K562 (cell line): ENCODE results near the gene BCL2A1. TPM values are rescaled to one million over a fixed set of nuclear protein-coding genes. Genes with fewer than 3 reads are reported as not detected.

ENCODE experiments used
- ATAC-seq: fragments of 200-7000 bp; cut with Tn5 transposase; 3 replicates; pipeline ENCODE4 v1.9.1; 2020; ENCODE audit warnings: moderate library complexity
- BruUV-seq: library from RNA; stranded (reverse); fragments of 400-500 nt; replicated peaks from 2 replicates; lab custom pipeline; 2021; lab: Mats Ljungman, UMichigan
- CTCF ChIA-PET: fragments of 300-600 bp; formaldehyde crosslinking; extraction: SDS; loops from one replicate; lab custom pipeline; 2021; ENCODE audit warnings: low intra/inter-chr PET ratio; lab: Yijun Ruan, JAX
- POLR2A ChIA-PET: fragments of 300-600, 350-650 bp; sonication (Branson Sonifier 250); formaldehyde crosslinking; extraction: SDS; loops from one replicate; lab custom pipeline; 2021; ENCODE audit warnings: antibody characterized with exemption, inconsistent platforms; lab: Yijun Ruan, JAX
- DNase-seq, 4 experiments: peaks; one replicate each; pipeline versions ENCODE4 v3.0.0 to v3.0.0-alpha.2; 2011 to 2018; ENCODE audit warnings: low spot score in 3 of 4, mixed read lengths in 3 of 4; ENCODE audit errors: extremely low read depth in 1 of 4
- FAIRE-seq: peaks from 2 replicates; lab custom pipeline; 2011; peaks lifted over from hg19 to GRCh38; lab: Jason Lieb, UNC
- H2AFZ ChIP-seq: 2 replicates; pipeline ENCODE4 v1.6.0; 2011; ENCODE audit warnings: low read depth, low read length, control low read depth, inconsistent platforms
- H3K27ac ChIP-seq: fragments of 200-600 bp; 3 replicates; pipeline ENCODE4 v1.8.0; 2011; ENCODE audit warnings: low read depth, mild to moderate bottlenecking, control low read depth, inconsistent platforms, low read length, moderate library complexity, mixed read lengths; ENCODE audit errors: extremely low read depth
- H3K27me3 ChIP-seq, 2 experiments: fragments of 300-600 bp in 1 of 2; 2 replicates in 1 of 2; 3 replicates in 1 of 2; pipeline versions ENCODE4 v1.6.0 to v1.8.0; 2011; ENCODE audit warnings: inconsistent platforms in 2 of 2, low read length in 2 of 2, mild to moderate bottlenecking in 1 of 2, mixed read lengths in 1 of 2, moderate library complexity in 1 of 2; ENCODE audit not compliant: control insufficient read depth in 2 of 2, insufficient read depth in 2 of 2
- H3K36me3 ChIP-seq: fragments of 300-600 bp; 3 replicates; pipeline ENCODE4 v1.8.0; 2011; ENCODE audit warnings: mild to moderate bottlenecking, low read length, inconsistent platforms; ENCODE audit not compliant: control insufficient read depth, insufficient read depth
- H3K4me1 ChIP-seq, 2 experiments: fragments of 200-600 bp in 1 of 2; replicated peaks in 1 of 2; 2 replicates in 1 of 2; 3 replicates in 1 of 2; pipeline versions ENCODE4 v1.5.1 to v1.8.0; 2011; ENCODE audit warnings: inconsistent platforms in 2 of 2, low read length in 2 of 2, mild to moderate bottlenecking in 1 of 2, mixed read lengths in 1 of 2, moderate library complexity in 1 of 2; ENCODE audit not compliant: control insufficient read depth in 2 of 2, insufficient read depth in 2 of 2
- H3K4me2 ChIP-seq: 2 replicates; pipeline ENCODE4 v1.6.1; 2011; ENCODE audit warnings: low read length, control low read depth, inconsistent platforms, mixed read lengths; ENCODE audit not compliant: insufficient read depth
- H3K4me3 ChIP-seq: fragments of 200-600 bp; sonication (generic), shearing (Covaris generic); 2 replicates; pipeline ENCODE4 v1.5.1; 2016; ENCODE audit warnings: control low read depth, inconsistent platforms
- H3K79me2 ChIP-seq: fragments of 200-600 bp; 3 replicates; pipeline ENCODE4 v1.8.0; 2011; ENCODE audit warnings: low read length, inconsistent platforms; ENCODE audit not compliant: control insufficient read depth, insufficient read depth
- H3K9ac ChIP-seq, 2 experiments: 2 replicates each; pipeline versions ENCODE4 v1.6.0 to v1.6.1; 2011; ENCODE audit warnings: low read depth in 2 of 2, low read length in 2 of 2, control low read depth in 1 of 2, inconsistent platforms in 1 of 2, mild to moderate bottlenecking in 1 of 2, mixed read lengths in 1 of 2; ENCODE audit not compliant: insufficient read depth in 1 of 2
- H3K9me1 ChIP-seq: one replicate; pipeline ENCODE4 v1.6.0; 2011; ENCODE audit warnings: inconsistent platforms, mild to moderate bottlenecking, low read length, moderate library complexity; ENCODE audit not compliant: control insufficient read depth, insufficient read depth
- H3K9me3 ChIP-seq: replicated peaks from 2 replicates; pipeline ENCODE4 v1.5.1; 2011; ENCODE audit warnings: low read depth, low read length, inconsistent platforms; ENCODE audit not compliant: control insufficient read depth, insufficient read depth
- H4K20me1 ChIP-seq: replicated peaks from 2 replicates; pipeline ENCODE4 v1.6.1; 2011; ENCODE audit warnings: low read length, inconsistent platforms, mixed read lengths; ENCODE audit not compliant: control insufficient read depth, insufficient read depth
- DNMT1 ChIP-seq: fragments of 450-650 bp; IDR thresholded peaks from 2 replicates; pipeline ENCODE4 v1.6.1; 2016; ENCODE audit warnings: antibody characterized with exemption, mild to moderate bottlenecking
- WGBS: fragments of 100-300 bp; shearing (Covaris generic); methylation state at CpG from one replicate; pipeline ENCODE4 v1.1.6; 2016; ENCODE audit warnings: low coverage, mixed read lengths; ENCODE audit not compliant: insufficient coverage; ENCODE audit errors: missing lambda C conversion rate; 5-methylcytosine and 5-hydroxymethylcytosine counted together
- in situ Hi-C: fragments of 300-500 bp; cut with MboI; formaldehyde crosslinking; loops from 4 replicates; pipeline ENCODE4 v1.15.0; 2018; ENCODE audit warnings: inconsistent platforms, mixed read lengths
- intact Hi-C: fragments of 100-400 bp; cut with micrococcal nuclease; formaldehyde crosslinking; loops from 2 replicates; pipeline ENCODE4 v1.14.2; 2022
- polyA plus RNA-seq, 8 experiments: library from polyadenylated mRNA; depleted of rRNA in 4 of 8; stranded (reverse) in 5 of 8; unstranded in 3 of 8; fragments of >200 nt; fragmentation: Nextera tagmentation in 2 of 8; fragmentation: Illumina TruSeq in 1 of 8; extraction: Ambion mirVana in 2 of 8; extraction: Trizol in 1 of 8; gene quantifications; 2 replicates each; pipeline versions ENCODE4 v1.2.1 to v1.2.3, GENCODE V29; 2011 to 2014; ENCODE audit warnings: inconsistent platforms in 1 of 8, missing spikeins in 1 of 8
- total RNA-seq, 7 experiments: library from RNA; depleted of rRNA in 6 of 7; stranded (reverse); fragments of >200 nt in 6 of 7; fragmentation: Illumina TruSeq in 2 of 7; extraction: Trizol in 2 of 7; gene quantifications; 2 replicates each; pipeline versions ENCODE4 v1.2.1 to v1.2.3, GENCODE V29; 2011 to 2021; ENCODE audit warnings: low replicate concordance in 1 of 7
- TF ChIP-seq, protein P1 (sequence below), 3 experiments: fragments of 200-800 bp in 1 of 3; fragments of 250-450 bp in 1 of 3; fragments of 450-650 bp in 1 of 3; sonication (Bioruptor Pico) in 1 of 3; sonication (Bioruptor generic) in 1 of 3; formaldehyde crosslinking in 1 of 3; IDR thresholded peaks; 2 replicates each; pipeline versions ENCODE4 v1.6.1 to v1.8.0; 2016 to 2022; ENCODE audit warnings: mild to moderate bottlenecking in 2 of 3, missing genetic modification characterization in 2 of 3, missing compliant biosample characterization in 1 of 3, moderate library complexity in 1 of 3

Gene BCL2A1
- total and polyA plus RNA-seq, 9 of the 15 experiments (the other 6 are each of a cell fraction or from before 2014, with no cell fraction given) = 0.11 to 1.2 (median 0.25) TPM; not detected in 4

- Histone ChIP-seq H3K27ac (no peak overlapping the region), H3K4me3 (no peak overlapping the region), H3K4me2 (no peak overlapping the region), H3K4me1 (no peaks in the 10 kb centered on the region; a peak in 1 of 5 replicates), H3K27me3 (no peaks in the 10 kb centered on the region; a peak in 1 of 5 replicates), H4K20me1 (no peaks in the 10 kb centered on the region), H3K9me3 (no peaks in the 10 kb centered on the region), H3K36me3 (no peaks in the 10 kb centered on the region), H3K9ac (no peak overlapping the region), H3K79me2 (no peaks in the 10 kb centered on the region), H2AFZ (peak overlapping the region; percentile 43; the same call in 1 of the 2 replicates)
- ATAC-seq (no peak), FAIRE-seq (no peak), DNase-seq (no peak)
- ChIA-PET POLR2A (no interaction called here), CTCF (no interaction called here)
- BruUV-seq = no TSS peak
- intact Hi-C loops = loop anchor here (5.0 to 10.0 kb wide), 2 partner anchors 72 to 610 kb away; no protein-coding TSS in a partner anchor
- in situ Hi-C loops = loop anchor here (5.0 kb wide), 1 partner anchor 92 kb away; no protein-coding TSS in a partner anchor
- 18% methylated on average over 3 of the region's 3 CpGs for WGBS
- TF ChIP-seq, protein P1, sequence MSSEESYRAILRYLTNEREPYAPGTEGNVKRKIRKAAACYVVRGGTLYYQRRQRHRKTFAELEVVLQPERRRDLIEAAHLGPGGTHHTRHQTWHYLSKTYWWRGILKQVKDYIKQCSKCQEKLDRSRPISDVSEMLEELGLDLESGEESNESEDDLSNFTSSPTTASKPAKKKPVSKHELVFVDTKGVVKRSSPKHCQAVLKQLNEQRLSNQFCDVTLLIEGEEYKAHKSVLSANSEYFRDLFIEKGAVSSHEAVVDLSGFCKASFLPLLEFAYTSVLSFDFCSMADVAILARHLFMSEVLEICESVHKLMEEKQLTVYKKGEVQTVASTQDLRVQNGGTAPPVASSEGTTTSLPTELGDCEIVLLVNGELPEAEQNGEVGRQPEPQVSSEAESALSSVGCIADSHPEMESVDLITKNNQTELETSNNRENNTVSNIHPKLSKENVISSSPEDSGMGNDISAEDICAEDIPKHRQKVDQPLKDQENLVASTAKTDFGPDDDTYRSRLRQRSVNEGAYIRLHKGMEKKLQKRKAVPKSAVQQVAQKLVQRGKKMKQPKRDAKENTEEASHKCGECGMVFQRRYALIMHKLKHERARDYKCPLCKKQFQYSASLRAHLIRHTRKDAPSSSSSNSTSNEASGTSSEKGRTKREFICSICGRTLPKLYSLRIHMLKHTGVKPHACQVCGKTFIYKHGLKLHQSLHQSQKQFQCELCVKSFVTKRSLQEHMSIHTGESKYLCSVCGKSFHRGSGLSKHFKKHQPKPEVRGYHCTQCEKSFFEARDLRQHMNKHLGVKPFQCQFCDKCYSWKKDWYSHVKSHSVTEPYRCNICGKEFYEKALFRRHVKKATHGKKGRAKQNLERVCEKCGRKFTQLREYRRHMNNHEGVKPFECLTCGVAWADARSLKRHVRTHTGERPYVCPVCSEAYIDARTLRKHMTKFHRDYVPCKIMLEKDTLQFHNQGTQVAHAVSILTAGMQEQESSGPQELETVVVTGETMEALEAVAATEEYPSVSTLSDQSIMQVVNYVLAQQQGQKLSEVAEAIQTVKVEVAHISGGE (CRISPR knock-in tag; IDR thresholded peaks at IDR 0.05) = no peak
- TF ChIP-seq DNMT1 = no peak
- TF ChIP-seq, all 486 proteins: peak for 0
- no peaks in the 10 kb centered on the region for H3K9me1 ChIP-seq
Observed at GRCh38 chr15:79994615-79995014, 23.6 kb upstream of the BCL2A1 start.
